Iris pigment epithelial cell (primary cell): ENCODE data around the gene PRRC2B.
A peak's percentile ranks its signal among the peaks of the same experiment; 100 is the strongest.

Experiments used
- DNase-seq: peaks from one replicate; pipeline ENCODE4 v3.0.0-alpha.2; 2011; ENCODE audit warnings: low read depth

PRRC2B gene

DNA sequence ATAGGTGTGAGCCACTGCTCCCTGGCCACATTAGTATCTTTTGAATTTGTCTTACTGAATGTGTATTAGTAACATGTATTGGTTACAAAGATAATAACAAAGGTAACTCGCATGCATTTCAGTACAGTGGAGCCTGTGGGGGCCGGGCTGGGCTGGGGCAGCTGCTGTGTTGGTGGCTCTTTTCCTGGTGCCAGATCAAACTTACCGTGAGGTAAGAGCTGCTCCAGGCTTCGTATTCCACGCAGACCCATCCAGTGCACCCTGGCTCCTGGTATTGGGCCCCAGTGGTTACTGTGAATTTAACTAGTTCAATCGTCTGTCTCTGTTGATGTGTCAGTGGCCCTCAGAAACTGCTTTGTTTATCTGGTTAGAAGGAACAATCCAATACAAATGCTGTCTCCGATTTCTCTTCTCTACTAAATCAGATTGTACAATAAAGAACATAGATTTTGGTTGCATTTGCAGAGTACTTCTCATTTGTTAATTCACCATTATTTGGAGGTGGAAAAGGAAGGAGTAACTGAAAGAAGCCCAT, 15.6 kb downstream of the PRRC2B start:
- DNase-seq: no peak

DNA sequence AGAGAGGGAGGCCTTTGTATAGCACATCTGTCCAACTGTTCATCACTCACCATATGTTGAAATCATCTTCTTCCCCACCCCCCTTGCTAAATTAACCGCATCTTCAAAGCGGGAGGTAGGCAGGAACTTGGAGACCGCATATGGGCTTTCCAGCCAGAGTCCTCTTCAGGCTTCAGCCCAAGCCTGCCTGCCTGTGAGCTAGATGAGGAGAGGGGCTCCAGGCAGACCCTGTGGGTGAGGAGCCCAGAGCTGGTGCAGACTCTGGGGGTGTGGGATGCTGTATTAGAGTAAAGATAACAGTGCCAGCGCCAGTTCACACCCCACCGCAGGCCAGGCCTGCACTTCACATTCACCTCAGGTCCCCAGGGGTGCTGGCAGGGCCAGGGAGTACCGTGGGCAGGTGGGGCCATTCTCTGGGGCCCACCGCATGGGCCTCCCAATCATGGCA, 16.2 kb downstream of the PRRC2B start:
- peak; percentile 63 for DNase-seq

DNA sequence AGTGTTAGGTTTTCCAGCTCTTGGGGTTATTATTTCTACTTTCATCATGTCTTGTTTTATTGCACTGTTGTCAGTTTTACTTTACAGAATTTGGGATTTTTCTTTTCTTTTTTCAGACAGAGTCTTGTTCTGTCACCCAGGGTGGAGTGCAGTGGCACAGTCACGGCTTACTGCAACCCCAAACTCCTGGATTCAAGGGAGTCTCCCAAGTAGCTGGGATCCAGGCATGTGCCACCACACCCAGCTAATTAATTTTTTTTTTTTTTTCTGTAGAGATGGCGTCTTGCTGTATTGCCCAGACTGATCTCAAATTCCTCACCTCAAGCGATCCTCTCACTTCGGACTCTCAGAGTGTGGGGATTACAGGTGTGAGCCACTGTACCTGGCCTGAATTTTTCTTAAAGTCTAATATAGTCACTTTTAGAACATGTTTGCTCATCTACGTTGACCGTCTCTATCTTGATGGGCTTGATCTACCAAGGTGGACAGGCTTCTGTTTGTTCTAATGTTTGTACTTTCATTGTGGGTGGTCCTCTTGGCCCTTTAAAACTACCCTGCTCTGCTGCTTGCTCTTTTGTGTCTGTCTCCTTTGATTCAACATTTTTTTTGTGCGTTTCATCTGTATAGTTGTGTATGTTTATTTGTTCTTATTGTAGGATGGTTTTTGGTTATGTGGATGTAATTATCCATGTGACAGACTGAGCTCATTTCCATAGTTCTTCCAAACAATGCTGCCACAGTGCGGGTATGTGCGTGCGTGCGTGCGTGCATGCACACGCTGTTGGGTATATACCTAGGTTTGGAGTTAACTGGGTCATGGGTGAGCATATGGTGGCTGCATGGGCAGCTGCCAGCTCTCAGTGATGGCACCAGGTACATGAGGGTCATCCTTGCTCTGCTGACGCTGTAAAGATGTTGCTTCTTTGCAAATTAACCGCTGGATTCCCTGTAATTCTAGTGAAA, 18.1 kb downstream of the PRRC2B start:
- DNase-seq: no peak

DNA sequence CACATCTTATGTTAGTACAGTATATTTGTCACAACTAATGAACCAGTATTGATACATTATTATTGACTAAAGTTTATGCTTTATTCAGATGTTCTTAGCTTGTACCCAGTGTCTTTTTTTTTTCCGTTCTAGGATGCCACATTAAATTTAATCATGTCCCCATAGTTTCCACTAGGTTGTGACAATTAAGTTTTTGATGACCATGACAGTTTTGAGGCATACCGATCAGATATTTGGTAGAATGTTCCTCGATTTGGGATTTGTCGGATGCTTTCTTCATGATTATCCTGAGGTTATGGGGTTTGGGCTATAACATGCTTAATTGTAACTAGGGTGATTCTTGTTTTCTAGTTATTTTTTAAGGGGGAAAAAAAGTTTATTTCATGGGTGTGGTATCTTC, 22.6 kb downstream of the PRRC2B start:
- no peak for DNase-seq

DNA sequence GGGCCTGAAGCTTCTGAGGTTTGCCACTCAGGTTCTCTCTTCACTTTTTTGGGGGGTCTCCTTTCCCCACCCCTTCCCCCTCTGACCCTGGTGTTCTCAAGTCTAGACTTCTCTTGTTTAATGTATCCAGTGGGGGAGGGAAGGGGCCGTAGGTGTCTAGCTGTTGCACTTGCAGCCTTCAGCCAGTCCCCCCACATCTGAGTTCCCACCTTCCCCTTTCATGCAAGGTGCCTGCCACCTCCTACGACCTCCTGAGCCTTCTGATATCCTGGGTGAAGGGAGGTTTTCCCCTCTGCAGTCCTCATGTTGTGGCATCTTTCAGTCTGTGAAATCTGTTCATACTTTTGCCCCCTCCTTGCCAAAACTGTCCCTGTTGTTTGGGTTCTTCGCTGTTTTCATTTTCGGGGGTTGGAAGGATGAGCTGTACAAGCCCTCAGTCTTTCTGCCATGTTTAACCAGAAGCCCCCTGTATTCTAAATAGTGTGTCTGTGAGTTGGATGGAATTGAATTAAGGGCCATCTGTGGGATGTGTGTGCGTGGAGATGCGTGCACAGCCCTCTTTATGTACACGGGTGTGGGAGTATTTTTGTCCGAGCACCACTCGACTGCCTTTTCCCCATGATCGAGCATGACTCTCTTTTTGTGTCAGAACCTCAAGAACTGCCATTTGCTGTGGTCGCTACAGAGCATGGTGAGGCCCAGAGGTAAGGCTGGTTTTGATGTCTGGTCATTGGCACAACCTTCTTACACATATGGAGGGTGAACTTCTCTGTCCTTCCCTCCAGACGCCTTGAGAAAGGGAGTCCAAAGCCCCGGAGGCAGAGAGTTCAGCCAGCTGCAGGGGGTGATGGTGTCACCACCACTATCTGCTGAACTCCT, 23.6 kb downstream of the PRRC2B start:
- no peak for DNase-seq

DNA sequence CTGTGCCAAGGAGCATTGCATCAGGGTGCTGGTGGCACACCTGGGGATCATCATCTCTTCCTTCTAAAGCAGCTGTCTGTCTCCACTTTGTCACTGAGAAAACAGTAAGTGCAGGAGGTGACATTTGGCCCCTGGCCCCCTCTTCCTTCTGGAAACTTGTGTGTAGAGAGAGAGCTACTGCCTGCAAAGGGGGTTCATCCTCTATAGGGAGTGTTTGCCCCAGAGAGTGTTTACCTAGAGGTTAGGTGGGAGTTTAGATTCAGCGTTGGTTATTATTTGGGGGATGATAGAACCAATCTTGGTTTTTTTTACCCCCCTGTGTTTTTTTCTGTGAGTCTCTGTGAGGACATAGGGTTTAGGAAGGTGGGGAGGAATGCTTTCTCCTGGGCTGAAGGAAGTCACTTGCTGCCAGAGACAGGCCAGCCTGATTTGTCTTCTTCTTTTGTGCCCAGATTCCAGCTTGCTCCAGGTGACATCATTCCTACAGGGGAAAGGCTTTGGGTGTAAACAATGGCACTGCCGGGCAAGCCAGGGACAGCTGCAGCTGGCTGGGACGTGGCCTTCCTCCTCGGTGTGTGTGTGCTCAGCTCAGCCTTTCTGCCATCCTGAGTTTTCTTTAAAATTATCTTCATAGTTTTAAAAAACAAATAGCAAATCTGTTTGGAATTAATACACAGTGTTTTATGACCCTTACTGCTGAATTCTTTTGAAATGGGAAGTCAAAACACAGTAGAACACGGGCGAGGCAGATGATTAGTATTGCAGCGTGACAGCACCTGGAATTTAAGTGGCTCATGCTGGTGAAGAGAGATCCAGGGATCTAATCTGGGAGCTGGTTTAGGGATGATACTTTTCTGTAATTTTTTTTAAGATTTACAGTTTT, 24.5 kb downstream of the PRRC2B start:
- no peak for DNase-seq

DNA sequence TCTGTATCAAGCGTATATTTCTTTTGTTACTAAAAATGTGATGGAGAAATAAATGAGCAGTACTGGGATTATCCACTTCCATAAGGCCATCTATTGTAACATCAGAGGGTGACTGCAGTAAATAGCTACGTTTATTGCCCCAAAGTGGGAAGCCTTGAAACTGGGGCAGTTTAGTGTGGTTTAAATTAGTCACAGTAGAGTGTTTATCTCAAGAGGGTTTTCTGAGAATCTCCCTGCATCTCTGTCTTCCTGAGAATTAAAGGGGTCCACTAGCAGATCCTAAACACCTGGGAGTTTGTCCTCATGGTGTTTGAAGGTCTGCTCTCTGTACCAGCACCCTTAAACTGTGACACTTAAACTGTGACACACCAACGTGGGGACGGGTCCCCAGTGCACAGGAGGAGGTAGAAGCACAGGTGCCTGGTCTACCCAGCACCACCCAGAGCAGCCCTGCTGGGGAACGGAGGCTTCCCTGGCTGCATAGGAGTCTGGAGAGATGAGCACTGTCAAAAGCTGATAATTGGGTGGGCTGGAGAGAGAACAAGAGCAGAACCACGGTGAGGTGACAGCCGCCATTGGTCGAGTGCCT, 25.2 kb downstream of the PRRC2B start:
- peak; percentile 63 for DNase-seq

DNA sequence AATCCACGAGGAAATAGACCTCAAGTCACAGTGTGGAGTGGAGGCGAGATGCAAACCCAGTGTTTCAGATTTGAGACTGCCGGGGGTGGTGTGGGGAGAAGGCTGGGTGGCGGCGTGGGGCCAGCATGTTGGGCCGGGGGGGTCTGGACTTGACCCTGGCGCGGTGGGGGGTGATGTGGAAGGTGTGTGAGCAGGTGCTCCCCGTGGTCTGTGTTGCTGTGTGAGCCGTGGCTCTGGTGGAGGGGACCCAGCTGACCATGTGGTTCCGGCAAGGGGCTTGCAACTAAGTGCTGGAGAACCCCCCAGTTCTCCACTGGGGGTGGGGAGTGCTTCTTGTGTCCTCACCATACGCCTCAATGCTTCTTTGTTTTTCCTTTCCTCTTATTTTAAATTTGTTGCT, 25.8 kb downstream of the PRRC2B start:
- DNase-seq: no peak

DNA sequence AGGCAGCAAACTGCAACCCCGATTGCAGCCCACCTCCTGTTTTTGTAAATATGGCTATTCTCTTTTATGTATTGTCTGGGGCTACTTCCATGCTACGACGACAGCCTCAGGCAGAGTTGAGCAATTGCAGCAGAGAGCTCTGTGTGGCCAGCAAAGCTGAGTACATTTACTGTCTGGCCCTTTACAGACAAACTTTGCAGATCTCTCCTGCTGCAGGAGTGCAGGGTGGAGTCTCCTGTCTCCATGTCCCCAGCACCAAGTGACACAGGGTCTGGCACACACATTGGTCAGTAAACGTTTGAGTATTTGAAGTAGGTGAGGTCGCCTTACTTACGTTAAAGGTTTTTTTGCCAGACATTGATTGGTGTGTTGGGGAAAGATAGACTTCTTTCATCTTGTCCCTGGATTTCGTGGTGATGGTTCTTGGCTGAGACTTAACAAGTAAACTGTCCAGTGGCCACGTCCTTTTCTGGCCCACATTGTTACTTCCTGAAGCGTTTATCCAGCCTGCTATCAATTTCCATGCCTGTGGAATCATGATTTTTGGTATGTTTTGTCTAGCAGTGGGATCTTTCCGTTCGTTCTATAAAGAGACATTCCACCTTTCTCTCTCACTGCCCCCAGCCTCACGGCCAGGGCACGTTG, 27.2 kb downstream of the PRRC2B start:
- peak; percentile 79 for DNase-seq

DNA sequence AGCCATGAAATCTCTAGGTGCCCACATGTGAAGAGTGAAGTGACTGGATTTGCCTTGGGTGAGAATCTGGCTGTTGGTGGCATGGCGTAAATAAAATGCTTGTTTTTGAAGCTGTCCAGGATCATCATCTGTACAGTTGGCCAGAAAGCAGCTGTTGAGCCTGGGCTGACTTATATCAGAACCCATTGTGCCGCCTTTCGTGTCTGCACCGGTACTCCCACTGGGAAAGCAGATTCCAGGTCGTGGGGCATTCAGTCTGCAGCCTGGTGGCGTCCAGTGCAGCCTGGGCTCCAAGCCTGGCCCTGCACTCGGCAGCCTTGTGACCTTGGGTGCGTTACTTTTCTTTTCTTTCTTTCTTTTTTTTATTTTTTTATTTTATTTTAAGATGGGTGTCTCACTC, 27.8 kb downstream of the PRRC2B start:
- DNase-seq: no peak

DNA sequence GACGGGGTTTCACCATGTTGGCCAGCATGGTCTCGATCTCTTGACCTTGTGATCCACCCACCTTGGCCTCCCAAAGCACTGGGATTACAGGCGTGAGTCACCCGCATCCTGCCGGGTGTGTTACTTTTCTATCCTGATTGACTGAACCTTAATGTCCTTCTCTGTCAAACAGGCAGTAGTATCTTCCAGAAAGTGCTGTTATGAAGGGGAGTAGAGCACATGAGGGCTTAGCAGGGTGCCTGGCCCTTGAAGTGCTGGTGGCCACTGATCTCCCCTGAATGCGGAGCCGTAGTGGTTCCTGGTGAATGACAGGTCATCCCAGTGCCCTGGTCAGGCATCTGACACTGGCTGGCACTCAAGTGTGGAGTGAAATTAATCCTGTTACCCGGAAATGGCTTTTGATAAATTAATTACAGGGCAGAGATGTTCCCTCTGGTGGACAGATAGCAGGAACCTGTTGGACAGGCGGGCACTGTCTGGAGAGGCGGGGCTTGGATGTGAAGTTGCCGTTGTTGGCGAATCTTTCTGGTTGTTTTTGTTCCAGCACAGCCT, 28.4 kb downstream of the PRRC2B start:
- no peak for DNase-seq

DNA sequence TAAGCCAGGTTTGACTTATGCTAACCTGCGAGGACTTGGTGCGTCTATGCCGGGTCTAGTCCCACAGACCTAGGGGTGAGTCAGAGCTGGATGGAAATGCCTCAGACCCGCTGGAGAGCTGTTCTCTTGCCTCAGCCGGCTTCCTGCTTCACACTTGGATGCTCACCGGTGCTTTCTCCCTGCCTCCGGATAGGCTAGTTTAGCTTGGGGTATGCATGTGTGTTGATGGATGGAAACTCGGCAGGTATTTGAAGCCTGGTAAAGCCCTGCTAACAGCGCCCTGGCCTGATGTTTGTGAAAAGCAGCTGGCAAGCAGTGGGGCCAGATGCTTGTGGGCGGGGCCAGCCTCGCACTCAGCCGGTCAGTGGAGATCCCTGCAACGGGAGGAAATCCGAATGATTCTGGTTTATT, 29.3 kb downstream of the PRRC2B start:
- DNase-seq: peak; percentile 97

DNA sequence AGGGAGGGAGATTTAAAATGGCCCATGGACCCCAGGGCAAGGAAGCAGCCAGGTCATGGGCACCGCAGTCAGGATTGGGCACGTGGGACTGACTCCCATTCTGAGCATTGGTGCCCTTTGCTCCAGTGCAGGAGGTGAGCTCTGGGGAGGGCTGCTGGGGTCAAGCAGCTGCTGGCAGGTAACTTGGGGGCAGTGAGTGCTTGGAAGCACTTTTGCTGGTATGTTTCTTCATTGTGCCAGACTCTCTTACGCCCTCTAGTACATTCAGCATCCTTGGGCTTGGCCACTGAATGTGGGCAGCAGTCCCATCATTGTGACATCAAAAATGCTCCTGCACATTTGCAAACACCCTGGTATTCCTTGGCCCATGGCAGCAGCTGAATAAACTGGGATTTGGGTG, 32.7 kb downstream of the PRRC2B start:
- no peak for DNase-seq

DNA sequence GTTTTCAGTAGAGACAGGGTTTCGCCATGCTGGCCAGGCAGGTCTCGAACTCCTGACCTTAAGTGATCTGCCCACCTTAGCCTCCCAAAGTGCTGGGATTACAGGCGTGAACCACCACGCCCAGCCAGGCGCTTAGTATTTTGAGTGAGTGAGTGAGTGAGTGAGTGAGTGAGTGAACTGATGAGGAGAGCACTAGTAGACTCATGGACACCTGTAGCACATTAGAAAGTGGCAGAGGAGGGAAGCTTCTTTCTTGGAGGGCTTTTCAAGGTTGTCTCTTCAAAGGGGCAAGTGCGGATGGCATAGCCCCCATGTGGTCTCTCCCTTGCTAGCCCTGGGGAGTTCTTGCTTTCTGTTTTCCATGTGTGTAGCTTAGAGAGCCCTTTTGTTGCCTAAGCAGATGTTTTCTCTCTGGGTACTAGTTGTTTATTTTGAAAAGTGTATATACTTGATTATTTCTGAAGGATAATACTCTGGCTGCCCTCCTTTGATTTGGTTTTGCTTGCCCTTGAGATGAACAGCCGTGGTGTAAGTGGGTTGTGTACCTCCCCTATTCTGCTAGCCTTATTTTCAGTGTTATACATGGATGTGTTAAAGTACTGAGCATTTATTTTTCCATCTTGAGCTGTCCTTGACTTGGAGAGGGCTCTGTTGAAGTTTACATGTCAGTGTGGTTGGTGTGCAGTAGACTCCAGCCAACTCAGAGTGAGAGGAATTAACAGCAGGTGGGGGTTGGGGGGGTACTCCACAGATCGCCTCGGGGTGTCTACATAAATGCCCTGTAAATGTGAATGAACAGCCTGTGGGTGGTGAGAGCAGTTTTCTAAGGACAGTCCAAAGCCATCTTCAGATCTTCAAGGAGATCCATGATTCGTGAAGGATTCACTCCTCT, 35.5 kb downstream of the PRRC2B start:
- no peak for DNase-seq

DNA sequence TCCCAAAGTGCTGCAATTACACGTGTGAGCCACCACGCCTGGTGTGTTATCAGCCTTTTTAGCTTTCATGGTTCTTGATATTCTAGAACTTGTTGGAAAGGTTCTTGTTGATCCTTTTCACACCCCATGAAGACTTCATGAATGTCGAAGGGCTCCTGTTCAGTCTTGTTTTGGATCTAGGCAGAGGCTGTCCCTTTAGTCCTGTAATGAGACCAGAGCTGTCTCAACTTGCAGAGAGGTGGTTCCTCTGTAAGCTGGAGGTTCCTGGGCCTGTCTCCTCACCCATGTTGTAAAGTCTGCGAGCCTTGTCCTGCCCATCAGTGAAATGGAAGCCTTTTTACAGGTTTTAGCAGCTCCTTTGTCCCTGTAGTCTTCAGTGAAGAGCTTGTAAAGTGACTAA, 38.2 kb downstream of the PRRC2B start:
- DNase-seq: no peak

DNA sequence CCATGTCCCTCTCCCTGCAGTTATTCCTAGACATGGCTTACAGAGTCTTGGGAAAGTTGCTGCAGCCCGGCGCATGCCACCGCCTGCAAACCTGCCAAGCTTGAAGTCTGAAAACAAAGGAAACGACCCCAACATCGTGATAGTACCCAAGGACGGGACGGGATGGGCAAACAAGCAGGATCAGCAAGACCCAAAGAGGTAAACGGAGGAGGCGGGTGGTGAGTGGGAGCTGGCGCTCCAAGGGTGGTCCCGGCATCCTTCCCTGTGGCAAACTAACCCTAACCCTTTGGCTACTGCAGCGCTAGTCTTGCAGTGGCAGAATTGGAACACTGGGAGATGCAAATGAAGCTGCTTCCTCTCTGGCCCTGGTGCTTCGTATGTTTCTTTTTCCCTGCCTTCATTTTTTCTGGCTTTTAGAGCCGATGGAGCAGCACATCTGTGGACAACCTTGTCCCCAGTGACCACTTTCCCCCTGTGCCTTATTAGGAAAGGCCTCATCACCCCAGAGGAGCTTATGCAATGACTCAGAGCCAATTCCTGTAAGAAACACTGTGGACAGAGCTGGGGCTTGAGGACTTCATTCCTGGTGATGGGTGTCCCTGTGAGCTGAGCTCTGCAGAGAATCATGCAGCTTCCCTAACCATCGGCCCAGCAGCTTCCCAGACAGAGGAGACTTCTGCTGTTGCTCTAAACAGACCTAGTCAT, 38.9 kb downstream of the PRRC2B start:
- DNase-seq: peak; percentile 78

DNA sequence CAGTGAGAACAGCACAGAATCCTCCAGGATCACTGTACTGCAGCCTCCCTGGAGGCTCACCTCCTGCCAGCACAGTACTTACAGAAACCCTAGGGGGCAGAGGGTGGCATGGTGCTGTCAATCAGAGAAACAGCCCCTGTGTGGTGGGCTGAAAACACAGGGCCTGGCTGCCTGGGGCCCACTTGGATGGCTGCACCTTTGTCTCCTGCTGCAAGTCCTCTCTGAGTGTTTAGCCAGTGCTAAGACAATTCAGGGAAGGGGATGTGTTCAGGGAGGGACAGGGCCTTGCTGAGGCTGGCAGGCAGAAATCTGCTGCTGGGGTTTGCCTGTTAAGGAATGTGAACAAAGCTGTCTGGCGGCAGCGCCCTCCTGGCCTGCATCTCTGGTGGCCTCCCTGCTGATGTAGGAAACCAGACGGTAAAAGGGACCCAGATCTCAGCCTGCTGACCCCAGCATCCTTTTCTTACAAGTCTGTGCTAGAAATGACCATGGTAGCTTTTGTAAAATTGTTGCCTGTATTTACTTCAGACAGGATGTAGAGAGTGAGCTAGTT, 39.5 kb downstream of the PRRC2B start:
- DNase-seq: no peak

DNA sequence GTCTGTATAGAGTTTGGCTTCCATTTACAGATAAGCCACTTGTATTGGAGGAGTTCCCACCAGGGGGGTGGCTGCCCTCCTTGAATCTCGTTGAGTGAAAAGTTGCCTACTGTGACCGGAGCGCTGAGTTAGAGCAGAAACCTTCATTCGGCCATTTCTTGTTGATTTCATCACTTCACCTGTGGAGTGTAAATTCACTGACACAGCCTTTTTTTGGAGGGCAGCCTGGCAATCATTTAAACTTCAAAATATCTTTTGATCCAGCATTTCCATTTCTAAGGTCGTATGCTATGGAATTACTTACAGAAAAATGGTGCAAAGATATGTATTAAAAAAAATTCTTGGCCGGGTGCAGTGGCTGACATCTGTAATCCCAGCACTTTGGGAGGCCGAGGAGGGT, 40.8 kb downstream of the PRRC2B start:
- DNase-seq: no peak
